ENCODE measurements around the gene ARRDC2. TPM values are rescaled to one million over a fixed set of nuclear protein-coding genes. Genes with fewer than 3 reads are reported as not detected.

Gene ARRDC2
- polyA plus RNA-seq (ENCODE audit: low read depth in 6 of 6) = 100 to 1,000 TPM in 1 of 6 donors, 10 to 100 TPM in 5; 47.7 to 110 (median 50.8) TPM

DNA sequence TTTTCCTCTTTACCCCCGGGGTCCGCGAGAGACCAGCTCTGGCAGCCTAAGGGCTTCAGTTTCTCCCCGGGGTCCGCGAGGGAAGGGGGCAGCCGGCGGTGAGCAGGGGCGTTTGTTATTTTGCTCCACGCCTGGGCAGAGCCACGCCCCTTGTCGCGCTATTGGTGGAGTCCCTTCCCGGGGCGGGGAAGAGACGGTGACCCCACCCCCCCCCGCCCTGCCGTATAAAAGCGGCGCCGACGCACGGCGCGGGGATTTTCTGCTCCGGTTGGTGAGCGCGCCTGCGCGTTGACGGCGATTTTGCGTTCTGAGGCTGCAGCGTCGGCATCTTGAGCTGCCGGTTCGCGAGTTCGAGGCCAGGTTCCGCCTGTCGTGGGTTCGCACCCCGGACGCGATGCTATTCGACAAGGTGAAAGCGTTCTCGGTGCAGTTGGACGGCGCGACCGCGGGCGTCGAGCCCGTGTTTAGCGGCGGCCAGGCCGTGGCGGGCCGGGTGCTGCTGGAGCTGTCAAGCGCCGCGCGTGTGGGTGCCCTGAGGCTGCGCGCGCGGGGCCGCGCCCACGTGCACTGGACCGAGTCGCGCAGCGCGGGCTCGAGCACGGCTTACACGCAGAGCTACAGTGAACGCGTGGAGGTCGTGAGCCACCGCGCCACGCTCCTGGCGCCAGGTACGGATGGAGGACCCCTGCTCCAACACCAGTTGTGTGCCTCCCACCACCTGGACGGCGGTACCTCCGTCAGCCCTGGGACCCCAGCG is at the start of gene ARRDC2:
ARRDC2 (plus strand) TSS at position 254 of the 757 bp plus-strand sequence; CDS start at position 395, 141 bp downstream.
- Mint-ChIP-seq H3K36me3 (peaks cover 4 to 5% of the 10 kb centered on the region in 2 donors), H3K27me3 (no peaks in the 10 kb centered on the region), H3K4me1 (peaks cover 28 to 41% (median 32%) of the 10 kb centered on the region in 3 donors), H3K27ac (peak within 1 kb of the TSS; percentile 95 to 100 (median 99)), H3K4me3 (peak within 1 kb of the TSS; percentile 86 to 99 (median 94)), H3K9me3 (no peaks in the 10 kb centered on the region)
- peak; percentile 76 to 80 for ATAC-seq (ENCODE audit: low read depth in 2 of 2)
- peak; percentile 86 for DNase-seq

DNA sequence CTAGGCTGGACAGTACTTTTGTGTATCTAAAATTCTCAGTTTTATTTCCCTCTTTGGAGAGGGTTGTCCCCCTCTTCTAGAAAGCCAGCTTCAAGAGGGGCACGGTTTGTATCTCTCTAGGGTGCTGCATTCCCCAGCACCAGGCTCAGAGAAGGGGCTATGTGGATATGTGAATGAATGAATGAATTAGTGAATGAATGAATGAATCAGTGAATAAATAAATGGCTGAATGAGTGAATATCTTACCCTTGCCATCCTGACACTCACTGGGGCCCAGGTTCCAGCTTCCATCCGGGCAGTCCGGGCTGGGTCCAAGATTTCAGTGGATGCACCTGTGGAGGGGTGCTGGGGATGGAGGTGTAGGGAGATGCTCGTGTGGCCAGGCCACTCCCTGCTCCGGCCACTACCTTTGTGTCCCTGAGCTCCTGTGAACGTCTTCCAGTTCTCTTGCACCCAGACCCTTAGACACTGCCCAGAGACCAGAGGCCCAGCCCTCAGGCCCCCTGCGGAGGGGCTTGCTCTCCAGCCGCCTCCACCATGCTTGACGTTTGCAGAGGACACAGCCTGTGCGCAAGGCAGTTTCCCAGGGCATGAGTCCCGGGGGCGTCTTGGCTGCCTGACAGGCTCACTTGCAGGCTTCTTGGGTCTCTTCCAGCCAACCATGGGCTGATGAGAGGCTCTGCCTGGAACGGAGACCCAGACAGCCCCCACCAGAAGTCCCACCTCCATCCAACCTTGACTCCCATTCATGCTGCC is 43.9 kb upstream of the ARRDC2 start:
- H3K4me1 Mint-ChIP-seq = peaks cover 13 to 26% (median 18%) of the 10 kb centered on the region in 3 donors
- no peak overlapping the region for H3K4me3 Mint-ChIP-seq
- H3K36me3 Mint-ChIP-seq = peaks cover 0 to 6% of the 10 kb centered on the region in 2 donors
- H3K27me3 Mint-ChIP-seq = peaks cover 17 to 59% (median 46%) of the 10 kb centered on the region in 3 donors
- H3K27ac Mint-ChIP-seq = peak overlapping the region in 1 of 6 donors; percentile 37
- ATAC-seq (ENCODE audit: low read depth in 2 of 2) = no peak
- peaks cover 0 to 2% (median 0%) of the 10 kb centered on the region in 7 donors for H3K9me3 Mint-ChIP-seq
- no peak for DNase-seq

DNA sequence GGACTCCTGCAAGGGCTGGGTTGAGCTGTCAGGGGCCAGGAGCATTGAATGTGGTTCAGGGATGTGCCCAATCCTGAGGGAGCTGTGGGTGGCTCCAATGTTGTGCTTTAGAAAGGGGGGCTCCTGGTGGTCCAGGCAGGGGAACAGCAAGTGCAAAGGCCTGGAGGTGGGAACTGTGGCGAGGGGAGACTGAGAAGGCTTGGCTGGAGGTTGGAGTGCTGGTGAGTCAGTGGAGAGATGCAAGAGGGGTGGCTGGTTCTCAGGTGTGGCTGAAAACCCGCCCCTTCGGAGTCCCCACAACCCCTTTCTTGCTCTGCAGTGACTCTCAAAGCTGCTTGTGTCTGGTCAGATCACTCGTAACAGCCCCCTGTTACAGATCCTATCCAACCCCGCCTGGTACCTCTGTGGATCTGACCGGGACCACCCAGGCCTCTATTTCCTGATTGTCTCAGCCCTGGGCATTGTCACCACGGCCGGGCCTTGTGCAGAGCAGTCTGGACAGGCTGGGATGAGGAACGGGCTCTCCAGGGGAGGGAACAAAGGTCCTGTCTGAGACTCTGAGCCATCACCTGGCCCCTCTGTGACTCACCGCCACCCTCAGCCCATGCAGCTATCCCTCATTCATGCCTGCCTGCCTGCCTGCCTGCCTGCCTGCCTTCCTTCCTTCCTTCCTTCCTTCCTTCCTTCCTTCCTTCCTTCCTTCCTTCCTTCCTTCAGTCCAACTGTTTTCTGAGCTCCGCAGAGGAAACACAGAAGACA is 42.4 kb upstream of the ARRDC2 start:
- DNase-seq (no peak), ATAC-seq (ENCODE audit: low read depth in 2 of 2) (no peak)
- H3K4me1 Mint-ChIP-seq = peaks cover 13 to 26% (median 18%) of the 10 kb centered on the region in 3 donors
- H3K27ac Mint-ChIP-seq = no peak overlapping the region
- peak overlapping the region in 2 of 8 donors; percentile 29 to 61 for H3K4me3 Mint-ChIP-seq
- peaks cover 17 to 64% (median 46%) of the 10 kb centered on the region in 3 donors for H3K27me3 Mint-ChIP-seq
- peaks cover 0 to 6% of the 10 kb centered on the region in 2 donors for H3K36me3 Mint-ChIP-seq
- peaks cover 0 to 2% (median 0%) of the 10 kb centered on the region in 7 donors for H3K9me3 Mint-ChIP-seq

- Mint-ChIP-seq H3K27ac (no peak overlapping the region), H3K9me3 (peaks cover 0 to 2% (median 0%) of the 10 kb centered on the region in 7 donors), H3K36me3 (peaks cover 0 to 6% of the 10 kb centered on the region in 2 donors), H3K27me3 (peaks cover 17 to 64% (median 46%) of the 10 kb centered on the region in 3 donors), H3K4me1 (peaks cover 13 to 26% (median 18%) of the 10 kb centered on the region in 3 donors), H3K4me3 (peak overlapping the region in 4 of 8 donors; percentile 21 to 61 (median 44))
- no peak for ATAC-seq (ENCODE audit: low read depth in 2 of 2)
- no peak for DNase-seq
Observed at GRCh38 chr19:17966129-17966483, 41.9 kb upstream of the ARRDC2 start.

- peak; percentile 46 to 52 for ATAC-seq (ENCODE audit: low read depth in 2 of 2)
- Mint-ChIP-seq H3K4me1 (peaks cover 13 to 26% (median 18%) of the 10 kb centered on the region in 3 donors), H3K27me3 (peaks cover 17 to 64% (median 46%) of the 10 kb centered on the region in 3 donors), H3K4me3 (peak within 1 kb of the TSS in 7 of 8 donors; percentile 64 to 88 (median 81)), H3K27ac (peak within 1 kb of the TSS in 2 of 6 donors; percentile 12 to 79), H3K9me3 (peaks cover 0 to 2% (median 0%) of the 10 kb centered on the region in 7 donors), H3K36me3 (peaks cover 0 to 6% of the 10 kb centered on the region in 2 donors)
- DNase-seq = no peak
Observed at GRCh38 chr19:17966550-17967256, 41.3 kb upstream of the ARRDC2 start, which contains the start of gene KCNN1. KCNN1 (plus strand) TSS chr19:17967107; CDS start chr19:17973889, 6,782 bp downstream.

DNA sequence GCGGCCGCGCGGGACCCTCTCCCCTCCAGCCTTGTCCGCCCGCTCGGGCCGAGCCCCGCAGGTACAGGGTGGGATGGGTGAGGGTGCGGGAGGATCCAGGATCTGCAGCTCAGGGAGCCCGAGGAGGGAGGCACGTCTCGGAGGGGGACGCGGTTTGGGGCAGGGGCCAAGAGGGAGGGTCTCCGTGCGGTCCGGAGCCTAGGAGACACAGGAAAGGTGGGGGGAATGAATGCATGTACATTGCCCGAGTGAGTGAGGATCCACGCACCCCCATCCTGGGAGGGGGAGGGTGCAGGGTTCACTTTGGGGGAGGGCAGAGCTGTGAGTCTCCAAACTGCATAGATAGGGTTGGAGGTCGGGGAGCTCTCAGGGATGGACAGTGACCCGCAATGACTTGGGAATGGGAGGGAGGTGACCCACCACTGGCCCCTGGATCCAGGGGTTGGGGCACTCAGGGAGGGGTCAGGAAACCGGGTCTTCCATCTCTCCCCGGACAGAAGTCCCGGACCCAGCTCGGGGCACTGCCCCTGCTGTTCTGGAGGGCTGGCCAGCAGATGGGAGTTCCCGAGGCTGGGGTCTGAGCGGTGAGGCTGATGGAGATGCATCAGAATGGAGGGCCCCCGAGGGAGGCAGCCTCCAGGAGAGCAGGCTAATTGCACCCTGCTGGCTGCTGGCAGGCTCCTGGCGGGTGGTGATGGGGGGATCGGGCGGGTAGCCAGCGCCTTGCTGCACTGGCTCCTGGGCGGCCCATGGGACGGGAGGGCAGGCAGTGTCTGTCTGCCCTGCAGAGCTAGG is 40.5 kb upstream of the ARRDC2 start:
- Mint-ChIP-seq H3K27ac (no peak overlapping the region), H3K27me3 (peaks cover 17 to 62% (median 46%) of the 10 kb centered on the region in 3 donors), H3K9me3 (peaks cover 0 to 2% (median 0%) of the 10 kb centered on the region in 7 donors), H3K36me3 (peaks cover 0 to 6% of the 10 kb centered on the region in 2 donors), H3K4me3 (peak overlapping the region in 7 of 8 donors; percentile 52 to 85 (median 77)), H3K4me1 (peaks cover 13 to 26% (median 18%) of the 10 kb centered on the region in 3 donors)
- DNase-seq (no peak), ATAC-seq (ENCODE audit: low read depth in 2 of 2) (peak in 1 of 2 donors; percentile 21)

- H3K27ac Mint-ChIP-seq = no peak overlapping the region
- H3K27me3 Mint-ChIP-seq = peaks cover 16 to 57% (median 46%) of the 10 kb centered on the region in 3 donors
- ATAC-seq (ENCODE audit: low read depth in 2 of 2) (no peak), DNase-seq (no peak)
- H3K36me3 Mint-ChIP-seq = peaks cover 0 to 6% of the 10 kb centered on the region in 2 donors
- H3K4me3 Mint-ChIP-seq = no peak overlapping the region
- peaks cover 0 to 2% (median 0%) of the 10 kb centered on the region in 7 donors for H3K9me3 Mint-ChIP-seq
- H3K4me1 Mint-ChIP-seq = peaks cover 16 to 32% (median 18%) of the 10 kb centered on the region in 3 donors
Observed at GRCh38 chr19:17968362-17968761, 39.6 kb upstream of the ARRDC2 start.

GRCh38 chr19:17969096-17969792 is 38.7 kb upstream of the ARRDC2 start:
- DNase-seq = no peak
- ATAC-seq (ENCODE audit: low read depth in 2 of 2) = no peak
- Mint-ChIP-seq H3K36me3 (peaks cover 0 to 6% of the 10 kb centered on the region in 2 donors), H3K9me3 (peaks cover 0 to 2% (median 0%) of the 10 kb centered on the region in 7 donors), H3K27ac (no peak overlapping the region), H3K4me3 (no peak overlapping the region), H3K4me1 (peaks cover 16 to 30% (median 18%) of the 10 kb centered on the region in 3 donors), H3K27me3 (peaks cover 11 to 48% (median 38%) of the 10 kb centered on the region in 3 donors)

- ATAC-seq (ENCODE audit: low read depth in 2 of 2) (no peak), DNase-seq (no peak)
- H3K36me3 Mint-ChIP-seq = no peaks in the 10 kb centered on the region
- no peak overlapping the region for H3K27ac Mint-ChIP-seq
- H3K4me1 Mint-ChIP-seq = peaks cover 5 to 12% (median 7%) of the 10 kb centered on the region in 3 donors
- H3K4me3 Mint-ChIP-seq = peak overlapping the region in 1 of 8 donors; percentile 68
- peaks cover 0 to 2% (median 0%) of the 10 kb centered on the region in 7 donors for H3K9me3 Mint-ChIP-seq
- H3K27me3 Mint-ChIP-seq = peaks cover 0 to 19% (median 8%) of the 10 kb centered on the region in 3 donors
Observed at GRCh38 chr19:17972230-17972629, 35.7 kb upstream of the ARRDC2 start.

DNA sequence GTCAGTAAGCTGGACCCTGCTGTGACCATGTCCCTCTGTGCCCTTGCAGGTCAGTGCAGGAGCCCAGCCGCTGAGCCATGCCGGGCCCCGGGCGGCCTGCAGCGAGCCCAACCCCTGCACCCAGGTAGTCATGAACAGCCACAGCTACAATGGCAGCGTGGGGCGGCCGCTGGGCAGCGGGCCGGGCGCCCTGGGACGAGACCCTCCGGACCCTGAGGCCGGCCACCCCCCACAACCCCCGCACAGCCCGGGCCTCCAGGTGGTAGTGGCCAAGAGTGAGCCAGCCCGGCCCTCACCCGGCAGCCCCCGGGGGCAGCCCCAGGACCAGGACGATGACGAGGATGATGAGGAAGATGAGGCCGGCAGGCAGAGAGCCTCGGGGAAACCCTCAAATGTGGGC is 34.2 kb upstream of the ARRDC2 start:
- peaks cover 0 to 9% (median 0%) of the 10 kb centered on the region in 3 donors for H3K27me3 Mint-ChIP-seq
- ATAC-seq (ENCODE audit: low read depth in 2 of 2) (no peak), DNase-seq (no peak)
- H3K9me3 Mint-ChIP-seq = no peaks in the 10 kb centered on the region
- H3K27ac Mint-ChIP-seq = peak overlapping the region in 1 of 6 donors; percentile 19
- H3K4me1 Mint-ChIP-seq = peaks cover 4 to 7% (median 5%) of the 10 kb centered on the region in 3 donors
- no peak overlapping the region for H3K4me3 Mint-ChIP-seq
- no peaks in the 10 kb centered on the region for H3K36me3 Mint-ChIP-seq

DNA sequence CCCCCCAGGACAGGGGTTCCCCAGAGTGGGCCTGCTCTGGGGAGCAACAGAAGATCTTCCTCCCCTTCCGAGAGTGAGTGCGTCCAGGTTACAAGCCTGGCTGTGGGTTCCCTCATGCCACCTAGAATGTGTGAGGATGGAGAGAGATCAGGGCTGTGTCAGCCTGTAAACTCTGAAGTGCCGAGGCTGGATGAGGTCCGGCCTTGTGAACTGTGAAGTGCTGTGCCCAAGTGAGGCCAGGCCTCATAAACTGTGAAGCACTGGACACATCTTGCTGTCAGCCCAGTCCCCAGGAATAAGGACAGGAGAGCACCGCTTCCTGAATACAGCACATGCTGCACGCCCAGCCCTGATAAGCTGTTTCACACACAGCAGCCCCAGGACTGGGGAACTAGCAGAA is 33.4 kb upstream of the ARRDC2 start:
- Mint-ChIP-seq H3K4me3 (no peak overlapping the region), H3K4me1 (peaks cover 6 to 11% (median 7%) of the 10 kb centered on the region in 3 donors), H3K36me3 (no peaks in the 10 kb centered on the region), H3K27me3 (peaks cover 0 to 4% (median 0%) of the 10 kb centered on the region in 3 donors), H3K9me3 (no peaks in the 10 kb centered on the region), H3K27ac (peak overlapping the region in 1 of 6 donors; percentile 18)
- no peak for ATAC-seq (ENCODE audit: low read depth in 2 of 2)
- DNase-seq = no peak

Data from naive B cell (primary cell).